NK-92 treated with Interleukin-12 subunit alpha and Interleukin-12 subunit beta, amount 100 ng/mL, for 24 hours (cell line): ENCODE measurements around the gene DEAF1.
"Not testable (repeated sequence)": the region's sequence is repeated elsewhere in the genome, so short reads cannot be mapped to it uniquely, and the experiment has no call there.

Experiments used
- DNase-seq: peaks from one replicate; lab custom pipeline; 2025; lab: John Stamatoyannopoulos, UW

The DEAF1 gene

GRCh38 chr11:678297-678696, 16.7 kb downstream of the DEAF1 start:
- DNase-seq: no peak

- no peak for DNase-seq
Observed at GRCh38 chr11:674406-674805, 20.6 kb downstream of the DEAF1 start.

- no peak for DNase-seq
Observed at GRCh38 chr11:673866-674265, 21.2 kb downstream of the DEAF1 start.

- no peak for DNase-seq
Observed at GRCh38 chr11:665704-666281, 29.2 kb downstream of the DEAF1 start.

- no peak for DNase-seq
Observed at GRCh38 chr11:665062-665703, 29.8 kb downstream of the DEAF1 start.

- no peak for DNase-seq
Observed at GRCh38 chr11:662689-663274, 32.2 kb downstream of the DEAF1 start.

GRCh38 chr11:660681-661444, 34.2 kb downstream of the DEAF1 start:
- no peak for DNase-seq

- no peak for DNase-seq
Observed at GRCh38 chr11:660281-660680, 34.7 kb downstream of the DEAF1 start.

GRCh38 chr11:659532-660085, 35.4 kb downstream of the DEAF1 start:
- DNase-seq: no peak

GRCh38 chr11:657691-658126, 37.3 kb downstream of the DEAF1 start:
- no peak for DNase-seq

GRCh38 chr11:656866-657265, 38.2 kb downstream of the DEAF1 start:
- no peak for DNase-seq

- no peak for DNase-seq
Observed at GRCh38 chr11:656426-656825, 38.6 kb downstream of the DEAF1 start.

- DNase-seq: no peak
Observed at GRCh38 chr11:655036-655726, 39.8 kb downstream of the DEAF1 start.

GRCh38 chr11:654444-654843, 40.6 kb downstream of the DEAF1 start:
- DNase-seq: not testable (repeated sequence)

GRCh38 chr11:653837-654236, 41.2 kb downstream of the DEAF1 start:
- DNase-seq: no peak

GRCh38 chr11:653136-653535, 41.9 kb downstream of the DEAF1 start:
- DNase-seq: not testable (repeated sequence)

- no peak for DNase-seq
Observed at GRCh38 chr11:650482-650881, 44.5 kb downstream of the DEAF1 start.

- DNase-seq: not testable (repeated sequence)
Observed at GRCh38 chr11:647672-648158, 47.3 kb downstream of the DEAF1 start.

- no peak for DNase-seq
Observed at GRCh38 chr11:646214-646613, 48.8 kb downstream of the DEAF1 start.

- no peak for DNase-seq
Observed at GRCh38 chr11:645536-645935, 49.5 kb downstream of the DEAF1 start.

GRCh38 chr11:643849-644738, 50.9 kb downstream of the DEAF1 start:
- DNase-seq: no peak
